Measurements from ENCODE around the gene CMTM6. TPM values are rescaled to one million over a fixed set of nuclear protein-coding genes. Genes with fewer than 3 reads are reported as not detected.

CMTM6 gene
- total RNA-seq, 4 donors from 2014 or later: 36.0 to 131 (median 110) TPM

GRCh38 chr3:32542807-32543206 is 40.2 kb upstream of the CMTM6 start:
- TF ChIP-seq EP300 (IDR thresholded peaks at IDR 0.05): no peak
- TF ChIP-seq, protein P1, sequence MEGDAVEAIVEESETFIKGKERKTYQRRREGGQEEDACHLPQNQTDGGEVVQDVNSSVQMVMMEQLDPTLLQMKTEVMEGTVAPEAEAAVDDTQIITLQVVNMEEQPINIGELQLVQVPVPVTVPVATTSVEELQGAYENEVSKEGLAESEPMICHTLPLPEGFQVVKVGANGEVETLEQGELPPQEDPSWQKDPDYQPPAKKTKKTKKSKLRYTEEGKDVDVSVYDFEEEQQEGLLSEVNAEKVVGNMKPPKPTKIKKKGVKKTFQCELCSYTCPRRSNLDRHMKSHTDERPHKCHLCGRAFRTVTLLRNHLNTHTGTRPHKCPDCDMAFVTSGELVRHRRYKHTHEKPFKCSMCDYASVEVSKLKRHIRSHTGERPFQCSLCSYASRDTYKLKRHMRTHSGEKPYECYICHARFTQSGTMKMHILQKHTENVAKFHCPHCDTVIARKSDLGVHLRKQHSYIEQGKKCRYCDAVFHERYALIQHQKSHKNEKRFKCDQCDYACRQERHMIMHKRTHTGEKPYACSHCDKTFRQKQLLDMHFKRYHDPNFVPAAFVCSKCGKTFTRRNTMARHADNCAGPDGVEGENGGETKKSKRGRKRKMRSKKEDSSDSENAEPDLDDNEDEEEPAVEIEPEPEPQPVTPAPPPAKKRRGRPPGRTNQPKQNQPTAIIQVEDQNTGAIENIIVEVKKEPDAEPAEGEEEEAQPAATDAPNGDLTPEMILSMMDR (IDR thresholded peaks at IDR 0.05): no peak
- no peak for TF ChIP-seq POLR2AphosphoS5 (IDR thresholded peaks at IDR 0.05)
- no peak for TF ChIP-seq POLR2A (IDR thresholded peaks at IDR 0.05)
- WGBS: 92% methylated on average over 2 of the region's 2 CpGs

GRCh38 chr3:32540899-32541298 is 38.2 kb upstream of the CMTM6 start:
- H3K4me3 ChIP-seq: no peak overlapping the region
- DNase-seq (ENCODE audit: low spot score in 2 of 2): no peak
- H3K27me3 ChIP-seq: no peaks in the 10 kb centered on the region
- H3K27ac ChIP-seq: no peak overlapping the region
- WGBS: 94% methylated on average over 4 of the region's 4 CpGs
- TF ChIP-seq POLR2A (IDR thresholded peaks at IDR 0.05): no peak
- TF ChIP-seq, protein P1 (IDR thresholded peaks at IDR 0.05): no peak
- no peak for TF ChIP-seq EP300 (IDR thresholded peaks at IDR 0.05)
- TF ChIP-seq POLR2AphosphoS5 (IDR thresholded peaks at IDR 0.05): no peak
- no peaks in the 10 kb centered on the region for H3K9me3 ChIP-seq
- H3K36me3 ChIP-seq: peaks cover 29% of the 10 kb centered on the region
- H3K4me1 ChIP-seq: no peaks in the 10 kb centered on the region

More at GRCh38 chr3:32542807-32543206, 40.2 kb upstream of the CMTM6 start:
- peaks cover 26% of the 10 kb centered on the region for H3K36me3 ChIP-seq
- DNase-seq (ENCODE audit: low spot score in 2 of 2): no peak
- no peak overlapping the region for H3K27ac ChIP-seq
- no peaks in the 10 kb centered on the region for H3K4me1 ChIP-seq
- no peaks in the 10 kb centered on the region for H3K9me3 ChIP-seq
- no peaks in the 10 kb centered on the region for H3K27me3 ChIP-seq
- no peak overlapping the region for H3K4me3 ChIP-seq

DNA sequence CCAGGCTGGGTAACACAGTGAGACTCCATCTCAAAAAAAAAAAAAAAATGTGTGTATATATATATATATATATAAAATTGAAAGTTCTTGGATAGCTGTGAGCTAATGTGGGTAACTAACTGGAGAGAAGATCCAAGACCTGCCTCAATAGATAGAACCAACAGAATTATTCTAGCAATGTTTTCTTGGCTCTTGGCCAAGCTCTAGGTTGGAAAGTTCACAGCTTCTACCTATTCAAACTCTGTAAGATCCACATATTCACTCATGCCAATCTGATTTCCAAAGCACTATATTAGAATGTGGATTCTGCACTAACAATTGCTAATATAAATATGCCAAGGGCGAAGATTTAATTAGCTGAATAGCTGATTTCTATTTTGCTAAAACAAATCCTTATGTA is 29.8 kb upstream of the CMTM6 start:
- Histone ChIP-seq H3K4me1 (no peaks in the 10 kb centered on the region), H3K4me3 (no peak overlapping the region), H3K27ac (no peak overlapping the region), H3K36me3 (peaks cover 40% of the 10 kb centered on the region), H3K27me3 (no peaks in the 10 kb centered on the region), H3K9me3 (no peaks in the 10 kb centered on the region)
- DNase-seq (ENCODE audit: low spot score in 2 of 2): no peak
- 92% methylated on average over 1 of the region's 1 CpG for WGBS
- TF ChIP-seq POLR2AphosphoS5 (IDR thresholded peaks at IDR 0.05) (no peak), POLR2A (IDR thresholded peaks at IDR 0.05) (no peak), EP300 (IDR thresholded peaks at IDR 0.05) (no peak)
- TF ChIP-seq, protein P1 (IDR thresholded peaks at IDR 0.05): no peak

- H3K36me3 ChIP-seq: peaks cover 51% of the 10 kb centered on the region
- H3K4me1 ChIP-seq: no peaks in the 10 kb centered on the region
- no peak for DNase-seq (ENCODE audit: low spot score in 2 of 2)
- no peak overlapping the region for H3K27ac ChIP-seq
- H3K27me3 ChIP-seq: no peaks in the 10 kb centered on the region
- TF ChIP-seq, protein P1 (IDR thresholded peaks at IDR 0.05): no peak
- TF ChIP-seq POLR2A (IDR thresholded peaks at IDR 0.05) (no peak), EP300 (IDR thresholded peaks at IDR 0.05) (no peak), POLR2AphosphoS5 (IDR thresholded peaks at IDR 0.05) (no peak)
- no peaks in the 10 kb centered on the region for H3K9me3 ChIP-seq
- no peak overlapping the region for H3K4me3 ChIP-seq
Observed at GRCh38 chr3:32531010-32531647, 28.5 kb upstream of the CMTM6 start.

- Histone ChIP-seq H3K36me3 (peaks cover 69% of the 10 kb centered on the region), H3K27ac (no peak overlapping the region), H3K27me3 (no peaks in the 10 kb centered on the region), H3K4me1 (no peaks in the 10 kb centered on the region), H3K9me3 (no peaks in the 10 kb centered on the region), H3K4me3 (no peak overlapping the region)
- TF ChIP-seq POLR2A (IDR thresholded peaks at IDR 0.05) (no peak), POLR2AphosphoS5 (IDR thresholded peaks at IDR 0.05) (no peak), EP300 (IDR thresholded peaks at IDR 0.05) (no peak)
- TF ChIP-seq, protein P1 (IDR thresholded peaks at IDR 0.05): no peak
- DNase-seq (ENCODE audit: low spot score in 2 of 2): no peak
Observed at GRCh38 chr3:32525720-32526119, 23.1 kb upstream of the CMTM6 start.
